Raji (cell line): ENCODE data around the gene ARMH4.

Experiments
- POLR2A ChIP-seq: IDR thresholded peaks from 2 replicates; pipeline ENCODE4 v1.6.1; 2011; ENCODE audit warnings: low read depth, low read length, control low read depth; ENCODE audit not compliant: insufficient read depth

Gene ARMH4

DNA sequence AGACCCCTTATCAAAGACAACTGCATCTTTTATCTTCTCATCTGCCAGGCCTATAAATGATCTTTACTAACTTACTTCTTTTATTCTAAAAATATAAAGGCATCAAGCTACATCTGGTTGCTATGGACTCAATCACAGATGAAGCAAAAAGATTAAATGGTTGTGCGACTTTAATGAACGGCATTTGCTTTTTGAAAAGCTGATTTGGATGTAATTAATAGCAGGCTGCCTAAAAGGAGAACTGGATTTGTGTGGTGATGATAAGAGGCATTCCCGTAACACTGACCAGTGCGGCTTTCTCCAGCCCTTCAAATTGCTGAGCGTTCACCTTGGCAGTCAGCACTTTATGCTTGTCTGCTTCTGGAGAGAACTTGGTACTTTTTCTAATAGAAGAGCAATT is 103.8 kb downstream of the ARMH4 start:
- TF ChIP-seq POLR2A, result no peak

DNA sequence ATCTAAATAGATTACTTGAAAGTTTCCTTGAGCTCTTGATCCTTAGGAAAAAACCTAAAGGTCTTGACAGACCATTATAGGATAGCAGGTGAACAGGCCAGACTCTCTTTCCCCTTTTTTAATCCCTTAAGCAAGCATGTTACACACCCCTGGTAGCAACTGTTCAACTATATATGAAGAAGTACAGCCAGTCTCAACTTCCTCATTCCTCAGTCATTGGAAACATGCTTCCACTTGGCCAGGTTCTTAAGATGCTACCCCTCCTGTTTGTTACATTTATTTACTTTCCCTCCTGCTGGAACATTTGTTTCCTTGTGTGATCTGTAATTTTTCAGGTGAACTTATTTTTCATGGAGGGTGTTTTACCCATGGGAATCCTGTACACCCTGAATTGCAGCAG is 124.1 kb downstream of the ARMH4 start:
- no peak for TF ChIP-seq POLR2A

DNA sequence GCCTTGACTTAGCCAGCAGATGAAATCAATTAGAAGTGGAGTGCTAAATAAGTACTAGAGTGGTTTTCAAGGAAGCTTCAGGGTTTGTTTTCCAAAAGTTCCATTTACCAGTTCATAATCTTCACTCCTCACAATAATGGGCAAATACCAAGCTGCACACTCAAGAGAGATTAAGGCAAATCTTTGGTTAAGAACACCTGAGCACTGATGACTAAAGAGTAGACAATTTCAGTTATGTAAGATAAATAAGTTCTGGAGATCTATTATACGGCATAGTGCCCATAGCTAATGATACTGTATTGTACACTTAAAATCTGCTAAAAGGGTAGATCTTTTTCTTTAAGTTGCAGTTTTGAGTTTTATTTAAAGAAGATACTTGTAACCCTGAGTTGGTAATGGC is 125.0 kb downstream of the ARMH4 start:
- TF ChIP-seq POLR2A, result no peak

DNA sequence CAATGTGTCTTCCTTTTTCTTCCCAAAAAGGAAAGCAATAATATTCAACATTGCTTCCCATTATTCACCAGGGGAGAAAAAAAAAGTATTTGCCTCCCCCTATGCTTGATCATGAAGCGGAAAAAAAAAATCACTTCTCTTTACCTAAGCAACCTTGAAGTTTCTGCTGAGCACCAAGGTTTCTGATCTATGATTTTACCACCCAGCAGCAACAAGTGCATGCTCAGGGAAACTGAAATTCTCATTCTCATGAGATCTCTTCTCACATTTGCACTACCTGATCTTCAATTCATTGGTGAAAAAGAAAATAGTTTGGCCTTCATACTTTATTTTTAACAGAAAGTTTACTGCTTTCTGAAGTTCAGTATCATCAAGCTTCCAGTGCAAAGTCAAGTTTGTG is 125.8 kb downstream of the ARMH4 start:
- no peak for TF ChIP-seq POLR2A

DNA sequence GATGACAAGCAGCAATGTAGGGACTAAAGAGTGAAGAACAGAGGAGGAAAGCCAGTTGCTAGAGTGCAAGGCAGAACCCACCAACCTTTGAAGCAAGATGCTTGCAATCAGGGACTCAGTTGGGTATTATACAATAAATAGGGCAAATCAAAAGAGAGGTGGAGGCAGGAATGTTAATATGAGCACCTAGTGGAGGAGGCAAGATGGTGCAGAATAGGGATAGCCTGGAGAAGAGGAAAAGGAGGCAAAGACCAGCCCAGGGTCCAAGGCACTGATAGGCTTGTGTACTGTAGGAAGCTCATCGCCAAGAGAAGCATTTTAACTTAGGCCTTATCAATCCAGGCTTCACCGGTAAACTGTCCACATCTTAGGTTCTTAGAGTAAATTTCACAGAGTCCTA is 137.2 kb downstream of the ARMH4 start:
- no peak for TF ChIP-seq POLR2A

DNA sequence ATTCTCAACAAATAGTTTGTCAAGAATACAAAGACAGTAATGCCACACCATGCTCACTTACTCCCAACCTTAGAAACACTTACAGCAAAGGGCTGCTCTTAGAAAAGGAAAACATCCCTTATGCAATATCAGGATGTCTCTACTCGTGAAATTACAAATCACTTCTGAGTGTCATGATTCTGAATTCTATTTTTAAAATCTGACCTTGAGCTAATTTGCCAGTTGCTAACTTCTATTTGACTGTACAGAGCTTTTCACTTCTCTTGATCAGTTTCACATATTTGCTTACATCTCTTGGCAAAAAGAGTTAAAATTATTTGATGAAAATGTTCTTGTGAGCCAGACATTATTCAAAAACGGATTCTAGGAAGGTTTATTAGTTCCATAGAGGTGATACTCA is 149.4 kb downstream of the ARMH4 start:
- no peak for TF ChIP-seq POLR2A

DNA sequence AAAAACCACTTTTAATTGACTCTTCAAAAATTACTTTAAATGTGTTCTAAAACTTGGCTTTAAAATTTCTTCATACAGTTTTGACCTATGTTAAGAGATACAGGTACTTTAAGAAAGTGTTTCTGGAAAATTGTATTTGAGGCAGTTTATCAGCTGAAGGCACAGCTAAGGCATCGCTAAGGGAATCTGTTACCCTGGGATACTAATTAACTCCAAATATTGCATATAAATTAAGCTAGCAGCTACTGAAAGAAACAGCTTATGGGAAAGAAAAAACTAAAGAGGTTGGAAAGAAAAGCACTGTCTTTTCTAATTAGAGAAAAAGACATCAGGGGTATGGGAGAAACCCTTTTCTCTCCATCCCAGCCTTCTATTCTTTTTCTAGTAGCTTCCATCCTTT is 152.0 kb downstream of the ARMH4 start:
- TF ChIP-seq POLR2A, result no peak

DNA sequence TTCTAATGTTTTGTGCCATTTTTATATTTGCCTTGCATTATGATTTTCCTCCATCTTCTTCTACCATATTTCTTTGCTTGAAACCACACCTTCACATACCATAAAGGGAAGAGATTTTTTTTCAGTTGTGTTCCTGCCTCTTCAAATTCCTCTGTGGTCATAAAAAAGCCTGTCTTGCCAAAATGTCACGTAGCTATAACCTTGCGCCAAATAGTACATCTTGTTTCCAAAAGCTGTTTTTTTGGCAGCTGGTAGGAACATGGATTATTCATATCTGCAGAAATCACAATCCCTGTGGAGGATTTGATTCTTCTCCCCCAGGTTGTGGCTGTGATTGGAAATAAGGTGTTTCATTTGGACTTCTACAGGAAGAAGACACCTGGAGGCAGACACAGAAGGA is 152.5 kb downstream of the ARMH4 start:
- no peak for TF ChIP-seq POLR2A

DNA sequence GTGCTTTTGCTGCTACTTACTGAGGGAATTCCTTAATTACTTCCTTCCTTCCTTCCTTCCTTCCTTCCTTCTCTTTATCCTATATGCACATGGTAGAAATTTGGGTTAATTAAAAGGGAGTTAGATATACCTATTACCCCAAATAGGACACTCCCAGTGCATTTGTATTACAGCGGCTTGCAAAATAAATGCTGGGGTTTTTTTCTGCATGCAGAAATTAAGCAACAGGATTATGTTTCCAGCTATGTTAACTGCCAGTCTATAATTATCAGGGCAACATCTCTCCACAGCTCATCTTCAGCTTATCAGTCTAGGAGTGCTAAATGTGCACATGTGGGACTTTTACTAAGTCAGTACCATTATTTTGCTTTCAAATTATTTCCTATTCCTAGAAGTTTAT is 153.2 kb downstream of the ARMH4 start:
- no peak for TF ChIP-seq POLR2A

DNA sequence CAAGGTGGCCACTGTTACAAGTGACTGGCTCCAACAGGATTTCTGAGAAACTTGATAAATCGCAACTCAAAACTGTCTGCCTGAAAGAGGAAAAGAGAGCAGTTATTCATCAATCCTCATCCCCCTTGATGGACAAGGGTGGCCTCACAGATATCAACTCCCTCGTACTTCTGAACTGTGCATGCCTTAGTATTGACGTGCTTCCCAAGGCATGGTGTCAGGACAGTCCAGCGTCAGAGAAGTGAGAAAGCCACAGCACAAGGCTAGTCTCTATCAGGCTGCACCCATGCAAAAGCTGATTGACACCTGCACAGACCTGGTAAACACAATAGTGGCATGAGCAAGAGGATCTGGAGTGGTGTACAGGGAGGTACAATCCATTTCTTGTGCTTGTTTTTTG is 160.7 kb downstream of the ARMH4 start:
- no peak for TF ChIP-seq POLR2A

DNA sequence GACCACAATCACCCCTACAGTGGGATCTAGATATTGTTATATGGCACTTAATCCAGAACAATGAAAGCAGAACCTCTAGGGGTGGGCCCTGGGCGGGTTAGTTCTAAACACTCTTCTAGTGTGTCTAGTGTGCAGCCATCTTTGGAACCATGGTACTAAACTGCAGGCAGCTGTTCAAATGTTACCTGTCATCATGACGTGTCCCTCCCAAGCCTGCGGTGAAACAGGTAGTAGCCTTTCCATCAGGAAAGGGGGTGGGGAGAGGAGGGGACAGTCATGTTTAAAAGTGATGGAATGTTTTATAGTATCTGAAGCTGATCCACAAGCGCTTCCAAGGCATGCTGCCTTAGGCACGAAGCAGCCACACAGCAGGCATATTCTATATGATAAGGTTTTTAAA is 163.6 kb downstream of the ARMH4 start:
- no peak for TF ChIP-seq POLR2A

DNA sequence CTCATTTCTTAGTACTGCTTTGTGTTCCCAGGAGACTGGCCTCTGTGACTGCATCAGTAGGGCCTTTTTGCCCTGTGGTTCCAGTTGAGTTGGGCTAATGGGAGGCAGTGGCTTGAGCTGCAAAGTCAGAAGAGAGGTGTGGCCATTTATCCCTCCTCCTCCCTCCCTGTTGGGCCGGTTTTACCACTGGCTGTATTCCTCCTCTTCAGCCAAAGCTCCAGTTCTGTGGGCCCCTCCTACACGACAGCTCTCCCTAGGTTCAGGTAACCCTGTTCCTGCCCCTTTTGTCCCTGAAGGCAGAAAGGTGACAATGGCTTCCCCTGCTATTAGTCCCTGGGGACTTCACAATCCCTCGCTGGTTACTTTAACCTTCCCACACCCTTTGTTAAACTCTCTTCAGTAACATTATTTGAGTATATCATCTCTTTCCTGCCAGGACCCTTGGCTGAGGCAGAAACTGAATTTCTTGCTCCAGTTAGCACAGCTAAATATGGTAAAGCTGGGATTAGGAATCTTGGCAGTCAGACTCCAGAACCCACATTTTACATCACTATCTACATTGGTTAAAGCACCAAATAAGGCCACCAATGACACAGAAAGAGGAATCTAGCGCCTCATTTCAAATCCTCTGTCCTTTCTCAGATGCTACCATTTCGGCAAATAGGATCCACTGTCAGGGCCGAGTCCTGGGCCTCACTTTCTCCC is 164.3 kb downstream of the ARMH4 start:
- TF ChIP-seq POLR2A, result no peak

DNA sequence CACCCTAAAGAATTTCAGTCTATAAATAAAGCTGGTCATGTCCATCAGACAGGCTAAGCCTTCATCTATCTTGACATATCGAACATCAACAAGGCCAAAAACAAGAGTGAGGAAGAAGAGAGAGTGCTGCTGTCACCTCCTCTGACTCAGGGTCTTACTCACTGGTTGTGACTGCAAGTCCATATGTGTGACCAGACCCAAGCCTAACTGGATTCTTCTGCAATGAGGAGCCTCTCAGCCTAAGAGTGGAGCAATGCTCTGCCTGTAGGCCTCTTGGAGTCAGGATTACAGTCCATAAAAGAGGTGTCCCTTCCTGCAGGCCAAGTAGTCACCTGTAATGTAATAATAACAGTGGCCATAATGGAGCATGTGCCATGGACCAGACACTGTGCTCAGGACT is 165.0 kb downstream of the ARMH4 start:
- no peak for TF ChIP-seq POLR2A

DNA sequence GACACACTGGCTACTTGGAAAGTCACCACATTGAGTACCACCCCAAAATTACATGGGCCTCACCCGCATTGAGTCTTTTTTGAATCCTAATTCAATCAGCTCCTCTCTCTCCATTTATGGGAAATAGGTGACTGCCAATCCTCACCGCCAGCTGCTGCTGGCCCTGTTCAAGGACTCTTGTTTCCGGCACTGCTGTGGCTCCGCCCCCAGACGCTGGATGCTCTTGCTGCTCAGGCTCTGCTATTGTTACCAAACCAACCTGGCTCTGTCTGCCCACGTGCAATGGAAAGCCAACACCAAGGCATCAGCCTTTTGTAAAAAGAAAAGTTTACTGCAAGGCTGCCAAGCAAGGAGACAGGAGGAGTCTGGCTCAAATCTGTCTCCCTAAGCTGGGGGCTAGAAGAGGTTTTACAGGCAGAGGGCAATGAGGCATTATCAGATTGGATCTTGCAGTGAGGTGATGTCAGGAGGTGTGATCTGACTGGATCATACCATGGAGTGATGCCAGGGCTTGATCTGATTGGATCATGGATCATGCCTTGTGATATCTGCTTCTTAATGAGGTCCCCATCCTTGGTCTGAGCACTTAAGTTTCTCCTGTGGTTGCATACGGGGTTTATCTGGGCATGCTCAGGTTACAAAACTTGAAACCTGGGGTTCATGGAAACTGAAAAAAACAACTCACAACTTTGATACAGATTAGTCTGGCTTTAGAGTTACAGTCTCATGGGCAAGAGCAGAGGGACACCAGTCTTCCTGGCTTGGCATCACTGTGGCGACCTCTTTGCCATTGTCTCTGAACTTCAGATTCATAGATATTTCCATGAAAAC is 169.0 kb downstream of the ARMH4 start:
- TF ChIP-seq POLR2A, result no peak

DNA sequence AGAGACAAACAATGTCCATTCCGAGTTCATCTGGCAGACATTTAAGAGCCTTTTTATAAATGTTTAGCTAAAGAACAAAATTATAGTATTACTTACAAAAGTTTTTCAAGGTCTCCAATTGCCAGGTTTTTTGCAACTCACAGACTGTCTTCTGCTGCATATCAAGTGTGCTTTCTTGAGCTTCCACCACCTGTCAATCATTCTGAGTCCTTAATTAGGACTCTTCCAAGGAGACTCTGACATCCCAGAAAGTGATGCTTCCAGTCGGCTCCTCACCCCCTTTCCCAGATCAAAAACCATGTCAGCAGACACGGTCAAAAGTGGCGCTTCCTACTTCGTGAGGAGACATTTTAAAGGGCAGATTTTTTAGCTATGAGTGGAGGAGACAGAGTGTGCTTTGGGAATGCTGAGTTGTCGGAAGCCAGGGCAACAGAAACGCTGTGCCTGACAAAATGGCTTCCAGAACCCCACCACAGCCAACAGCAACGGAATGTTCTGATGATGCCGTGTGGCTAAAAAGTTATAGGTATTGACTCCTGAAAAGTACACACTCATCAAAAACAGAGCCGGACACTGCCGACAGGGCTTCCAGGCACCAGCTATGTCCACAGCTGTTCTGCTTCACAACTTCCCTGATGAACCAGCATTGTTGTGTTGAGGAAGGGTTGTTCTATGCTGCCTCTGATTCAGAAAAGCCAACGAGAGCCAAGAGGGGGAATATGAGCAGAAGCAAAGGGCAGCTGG is 170.0 kb downstream of the ARMH4 start:
- TF ChIP-seq POLR2A, result no peak
